ENCODE measurements around the gene MANSC1.

MANSC1 gene

DNA sequence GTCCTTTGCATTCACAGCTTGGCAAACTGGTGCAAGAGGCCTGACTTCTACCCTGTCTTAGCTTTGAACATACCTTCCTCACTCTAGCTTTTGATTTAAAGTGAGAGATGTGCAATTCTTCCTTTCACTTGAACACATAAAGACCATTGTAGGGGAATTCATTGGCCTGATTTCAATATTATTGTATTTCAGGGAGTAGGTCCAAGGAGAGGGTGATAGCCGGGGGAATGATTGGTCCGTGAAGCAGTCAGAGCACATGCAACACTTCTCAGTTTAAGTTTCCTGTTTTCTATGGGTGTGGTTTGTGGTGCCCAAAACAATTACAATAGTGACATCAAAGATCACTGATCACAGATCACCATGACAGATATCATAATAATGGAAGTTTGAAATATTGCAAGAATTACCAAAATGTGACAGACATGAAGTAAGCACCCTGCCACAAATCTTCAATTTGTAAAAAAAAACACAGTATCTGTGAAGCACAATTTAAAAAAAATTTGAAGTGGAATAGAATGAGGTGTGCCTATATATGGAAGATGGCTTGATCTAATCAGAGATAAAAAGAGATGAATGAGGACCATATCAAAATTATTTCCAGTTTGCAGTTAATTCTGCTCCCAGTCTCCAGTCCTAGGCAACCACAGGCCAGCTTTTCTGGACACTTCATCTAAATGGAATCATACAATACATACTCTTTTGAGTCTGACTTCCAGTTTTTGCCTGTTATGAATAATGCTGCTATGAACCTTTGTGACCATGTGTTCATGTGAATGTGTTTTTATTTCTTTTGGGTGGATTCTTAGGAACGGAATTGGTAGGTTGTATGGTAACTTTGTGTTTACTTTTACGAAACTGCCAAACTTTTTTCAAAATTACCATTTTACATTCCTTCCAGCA is 30.0 kb upstream of the MANSC1 start:
- Histone ChIP-seq H3K9me3 (ENCODE audit: control insufficient read depth, insufficient read depth, low read length) (no peaks in the 10 kb centered on the region), H3K4me3 (ENCODE audit: low read depth, low read length) (no peak overlapping the region), H3K27me3 (ENCODE audit: control insufficient read depth, insufficient read depth, low read length) (no peaks in the 10 kb centered on the region), H3K9ac (ENCODE audit: low read depth, low read length) (no peak overlapping the region), H3K36me3 (ENCODE audit: control insufficient read depth, insufficient read depth, low read length) (no peaks in the 10 kb centered on the region), H3K4me1 (ENCODE audit: control insufficient read depth, insufficient read depth, low read length) (peaks cover 4% of the 10 kb centered on the region)

GRCh38 chr12:12378616-12379015 is 28.6 kb upstream of the MANSC1 start:
- Histone ChIP-seq H3K9me3 (ENCODE audit: control insufficient read depth, insufficient read depth, low read length) (no peaks in the 10 kb centered on the region), H3K4me1 (ENCODE audit: control insufficient read depth, insufficient read depth, low read length) (no peaks in the 10 kb centered on the region), H3K27me3 (ENCODE audit: control insufficient read depth, insufficient read depth, low read length) (no peaks in the 10 kb centered on the region)

DNA sequence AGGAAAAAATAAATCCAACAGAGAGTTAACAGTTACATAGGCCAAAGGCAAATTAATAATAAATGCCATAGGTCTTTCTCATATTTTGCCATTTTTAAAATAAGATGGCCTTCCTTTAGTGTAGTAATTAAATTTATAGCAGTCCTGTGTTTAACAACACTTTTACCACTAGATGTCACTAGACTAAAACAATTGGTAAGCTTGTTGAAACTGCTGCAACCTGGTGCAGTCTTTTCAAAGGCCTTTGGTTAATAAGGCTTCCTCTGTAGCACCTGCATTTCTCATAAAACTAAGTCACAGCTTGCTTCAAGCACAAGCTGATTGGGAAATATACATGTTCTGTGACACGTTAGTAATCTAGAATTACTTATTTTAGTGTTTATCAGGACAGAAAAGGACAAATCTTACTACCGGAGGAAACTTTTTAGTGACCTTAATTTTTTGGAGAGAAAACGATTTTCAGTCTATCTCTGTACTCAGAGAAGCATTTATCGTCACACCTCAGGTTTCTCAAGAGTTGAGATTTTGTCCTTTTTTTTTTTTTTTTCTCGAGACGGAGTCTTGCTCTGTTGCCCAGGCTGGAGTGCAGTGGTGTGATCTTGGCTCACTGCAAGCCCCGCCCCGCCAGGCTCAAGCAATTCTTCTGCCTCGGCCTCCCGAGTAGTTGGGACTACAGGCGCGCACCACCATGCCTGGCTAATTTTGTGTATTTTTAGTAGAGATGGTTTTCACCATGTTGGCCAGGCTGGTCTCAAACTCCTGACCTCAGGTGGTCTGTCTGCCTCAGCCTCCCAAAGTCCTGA is 26.8 kb upstream of the MANSC1 start:
- Histone ChIP-seq H3K36me3 (ENCODE audit: control insufficient read depth, insufficient read depth, low read length) (no peaks in the 10 kb centered on the region), H3K4me3 (ENCODE audit: low read depth, low read length) (no peak overlapping the region), H3K9me3 (ENCODE audit: control insufficient read depth, insufficient read depth, low read length) (no peaks in the 10 kb centered on the region), H3K4me1 (ENCODE audit: control insufficient read depth, insufficient read depth, low read length) (no peaks in the 10 kb centered on the region), H3K27me3 (ENCODE audit: control insufficient read depth, insufficient read depth, low read length) (no peaks in the 10 kb centered on the region), H3K9ac (ENCODE audit: low read depth, low read length) (no peak overlapping the region)

More at GRCh38 chr12:12378616-12379015, 28.6 kb upstream of the MANSC1 start:
- Histone ChIP-seq H3K36me3 (ENCODE audit: control insufficient read depth, insufficient read depth, low read length) (no peaks in the 10 kb centered on the region), H3K9ac (ENCODE audit: low read depth, low read length) (no peak overlapping the region), H3K4me3 (ENCODE audit: low read depth, low read length) (no peak overlapping the region)

GRCh38 chr12:12372946-12373722 is 23.1 kb upstream of the MANSC1 start:
- no peak overlapping the region for H3K4me3 ChIP-seq (ENCODE audit: low read depth, low read length)
- H3K9me3 ChIP-seq (ENCODE audit: control insufficient read depth, insufficient read depth, low read length), result no peaks in the 10 kb centered on the region
- no peaks in the 10 kb centered on the region for H3K4me1 ChIP-seq (ENCODE audit: control insufficient read depth, insufficient read depth, low read length)
- no peaks in the 10 kb centered on the region for H3K27me3 ChIP-seq (ENCODE audit: control insufficient read depth, insufficient read depth, low read length)
- H3K9ac ChIP-seq (ENCODE audit: low read depth, low read length), result no peak overlapping the region
- H3K36me3 ChIP-seq (ENCODE audit: control insufficient read depth, insufficient read depth, low read length), result no peaks in the 10 kb centered on the region

DNA sequence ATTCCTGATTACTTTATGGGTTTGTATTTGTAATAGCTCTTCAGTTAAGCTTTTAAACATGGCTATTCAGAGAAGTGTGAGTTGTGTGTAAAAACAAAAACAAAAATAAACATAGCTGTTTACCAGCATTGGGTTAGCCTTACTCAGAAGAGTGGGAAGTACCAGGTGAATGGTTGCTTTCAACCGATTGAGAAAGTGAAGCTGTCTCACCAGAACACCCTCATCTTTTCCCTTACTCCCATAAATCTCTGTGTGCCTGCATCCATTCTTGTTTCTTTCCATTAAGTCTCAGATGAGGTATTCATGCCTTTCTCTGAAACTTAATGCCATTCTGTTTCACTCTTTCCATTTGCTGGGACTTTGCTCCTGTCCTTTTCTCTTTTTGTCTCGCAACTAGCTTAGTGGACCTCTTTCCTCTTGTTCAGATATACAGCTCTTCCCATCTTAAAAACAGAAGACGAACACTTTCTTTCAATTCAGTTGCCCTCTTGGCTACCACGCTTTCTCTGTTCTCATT is 17.5 kb upstream of the MANSC1 start:
- Histone ChIP-seq H3K27me3 (ENCODE audit: control insufficient read depth, insufficient read depth, low read length) (no peaks in the 10 kb centered on the region), H3K36me3 (ENCODE audit: control insufficient read depth, insufficient read depth, low read length) (no peaks in the 10 kb centered on the region), H3K4me3 (ENCODE audit: low read depth, low read length) (no peak overlapping the region), H3K9ac (ENCODE audit: low read depth, low read length) (no peak overlapping the region), H3K9me3 (ENCODE audit: control insufficient read depth, insufficient read depth, low read length) (no peaks in the 10 kb centered on the region), H3K4me1 (ENCODE audit: control insufficient read depth, insufficient read depth, low read length) (no peaks in the 10 kb centered on the region)

DNA sequence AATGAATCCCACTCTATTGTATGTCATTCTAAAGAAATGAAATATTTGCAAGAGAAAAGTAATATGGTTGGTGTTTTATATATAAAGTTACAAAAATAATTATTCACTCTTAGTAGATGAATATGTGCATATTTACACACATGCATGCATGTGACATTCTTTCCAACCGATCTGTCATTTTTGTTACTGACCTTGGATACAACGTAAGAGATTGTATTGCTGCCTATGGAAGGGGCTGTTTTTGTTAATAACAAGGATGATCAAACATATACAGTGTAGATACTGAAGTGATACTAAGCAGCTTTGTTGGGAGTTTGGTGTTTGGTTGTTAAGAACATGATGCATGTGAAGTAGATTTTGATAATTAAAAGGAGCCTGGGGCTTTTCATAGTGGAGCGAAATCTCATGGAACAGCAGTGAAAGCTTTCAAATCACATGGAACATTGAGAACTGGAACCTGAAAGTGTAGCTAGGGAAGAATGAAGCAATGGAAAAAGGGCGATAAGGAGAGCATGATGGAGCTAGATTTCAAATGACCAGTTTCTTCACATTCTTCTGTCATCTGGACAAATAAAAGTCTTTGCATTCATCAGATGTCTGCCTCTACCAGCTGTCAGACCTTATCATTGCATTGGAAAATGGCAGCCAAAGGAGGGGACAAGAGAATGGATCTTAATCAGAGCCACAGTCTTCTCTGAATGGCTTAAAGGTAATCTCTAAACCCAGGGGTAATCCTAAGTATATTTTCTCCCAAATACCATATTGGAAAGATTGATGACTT is 16.8 kb upstream of the MANSC1 start:
- no peak overlapping the region for H3K9ac ChIP-seq (ENCODE audit: low read depth, low read length)
- no peak overlapping the region for H3K4me3 ChIP-seq (ENCODE audit: low read depth, low read length)
- H3K36me3 ChIP-seq (ENCODE audit: control insufficient read depth, insufficient read depth, low read length), result no peaks in the 10 kb centered on the region

DNA sequence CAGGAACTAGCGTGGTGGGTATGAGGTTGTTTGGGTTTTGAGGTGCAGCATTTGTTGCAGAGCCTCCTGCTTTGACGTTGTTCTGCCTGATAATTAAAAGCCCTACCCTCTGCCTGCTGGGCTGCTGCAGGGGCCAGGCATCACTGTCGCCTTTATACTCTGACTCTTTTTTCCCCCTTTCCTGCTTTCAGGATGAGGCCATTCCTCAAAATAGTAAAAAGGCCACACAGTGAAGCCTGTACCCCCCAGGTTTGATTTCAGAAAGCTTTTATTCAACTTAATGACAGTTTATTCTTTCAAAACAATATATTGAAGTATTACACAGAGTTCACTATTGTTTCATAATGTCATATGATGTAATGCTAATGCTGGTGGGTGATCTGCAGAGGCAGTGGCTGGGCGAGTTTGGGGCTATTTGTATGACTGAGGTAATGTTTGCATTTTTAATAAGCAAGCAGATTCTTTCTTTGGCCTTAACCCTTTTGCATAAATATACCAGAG is 15.9 kb upstream of the MANSC1 start:
- Histone ChIP-seq H3K36me3 (ENCODE audit: control insufficient read depth, insufficient read depth, low read length) (no peaks in the 10 kb centered on the region), H3K9me3 (ENCODE audit: control insufficient read depth, insufficient read depth, low read length) (no peaks in the 10 kb centered on the region), H3K4me3 (ENCODE audit: low read depth, low read length) (no peak overlapping the region), H3K27me3 (ENCODE audit: control insufficient read depth, insufficient read depth, low read length) (no peaks in the 10 kb centered on the region), H3K4me1 (ENCODE audit: control insufficient read depth, insufficient read depth, low read length) (no peaks in the 10 kb centered on the region), H3K9ac (ENCODE audit: low read depth, low read length) (no peak overlapping the region)

More for the DNA sequence above, 16.8 kb upstream of the MANSC1 start:
- Histone ChIP-seq H3K27me3 (ENCODE audit: control insufficient read depth, insufficient read depth, low read length) (no peaks in the 10 kb centered on the region), H3K4me1 (ENCODE audit: control insufficient read depth, insufficient read depth, low read length) (no peaks in the 10 kb centered on the region), H3K9me3 (ENCODE audit: control insufficient read depth, insufficient read depth, low read length) (no peaks in the 10 kb centered on the region)

GRCh38 chr12:12365446-12365802 is 15.4 kb upstream of the MANSC1 start:
- H3K36me3 ChIP-seq (ENCODE audit: control insufficient read depth, insufficient read depth, low read length), result no peaks in the 10 kb centered on the region
- H3K9ac ChIP-seq (ENCODE audit: low read depth, low read length), result no peak overlapping the region
- no peaks in the 10 kb centered on the region for H3K9me3 ChIP-seq (ENCODE audit: control insufficient read depth, insufficient read depth, low read length)
- no peaks in the 10 kb centered on the region for H3K27me3 ChIP-seq (ENCODE audit: control insufficient read depth, insufficient read depth, low read length)
- H3K4me3 ChIP-seq (ENCODE audit: low read depth, low read length), result no peak overlapping the region
- H3K4me1 ChIP-seq (ENCODE audit: control insufficient read depth, insufficient read depth, low read length), result no peaks in the 10 kb centered on the region

DNA sequence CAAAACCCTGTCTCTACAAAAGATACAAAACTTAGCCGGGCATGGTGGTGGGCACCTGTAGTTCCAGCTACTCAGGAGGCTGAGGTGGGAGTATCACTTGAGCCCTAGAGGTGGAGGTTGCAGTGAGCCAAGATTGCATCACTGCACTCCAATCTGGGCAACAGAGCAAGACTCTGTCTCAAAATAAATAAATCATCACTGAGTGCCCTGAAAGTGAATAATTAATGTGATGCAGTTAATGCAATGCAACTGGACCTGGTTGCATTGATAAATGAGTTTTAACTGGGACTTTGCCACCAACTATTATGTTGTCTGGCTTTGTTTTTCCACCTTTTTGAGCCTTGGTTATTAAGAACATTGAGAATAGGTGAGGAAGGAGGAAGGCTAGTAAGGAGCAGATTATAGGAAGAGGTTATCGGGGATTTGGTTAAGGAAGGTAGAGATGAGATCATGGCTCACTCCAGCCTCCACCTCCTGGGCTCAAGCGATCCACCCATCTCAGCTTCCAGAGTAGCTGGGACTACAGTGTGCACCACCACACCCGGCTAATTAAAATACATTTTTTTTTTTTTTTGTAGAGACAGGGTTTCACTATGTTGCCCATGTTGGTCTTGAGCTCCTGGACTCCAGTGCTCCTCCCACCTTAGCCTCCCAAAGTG is 14.9 kb upstream of the MANSC1 start:
- no peaks in the 10 kb centered on the region for H3K36me3 ChIP-seq (ENCODE audit: control insufficient read depth, insufficient read depth, low read length)
- no peaks in the 10 kb centered on the region for H3K4me1 ChIP-seq (ENCODE audit: control insufficient read depth, insufficient read depth, low read length)
- no peak overlapping the region for H3K4me3 ChIP-seq (ENCODE audit: low read depth, low read length)
- H3K9ac ChIP-seq (ENCODE audit: low read depth, low read length), result no peak overlapping the region
- H3K9me3 ChIP-seq (ENCODE audit: control insufficient read depth, insufficient read depth, low read length), result no peaks in the 10 kb centered on the region
- no peaks in the 10 kb centered on the region for H3K27me3 ChIP-seq (ENCODE audit: control insufficient read depth, insufficient read depth, low read length)

- no peaks in the 10 kb centered on the region for H3K36me3 ChIP-seq (ENCODE audit: control insufficient read depth, insufficient read depth, low read length)
- H3K27me3 ChIP-seq (ENCODE audit: control insufficient read depth, insufficient read depth, low read length), result no peaks in the 10 kb centered on the region
- H3K4me3 ChIP-seq (ENCODE audit: low read depth, low read length), result no peak overlapping the region
- H3K9me3 ChIP-seq (ENCODE audit: control insufficient read depth, insufficient read depth, low read length), result no peaks in the 10 kb centered on the region
- H3K9ac ChIP-seq (ENCODE audit: low read depth, low read length), result no peak overlapping the region
- H3K4me1 ChIP-seq (ENCODE audit: control insufficient read depth, insufficient read depth, low read length), result no peaks in the 10 kb centered on the region
These were observed 8.5 kb upstream of the MANSC1 start for GRCh38 chr12:12358528-12358927.
